Esophagus muscularis mucosa (tissue), 4 donors: ENCODE measurements around the gene DOCK2.

Source experiments
- CTCF ChIP-seq, 3 experiments: fragments of 200-600 bp in 2 of 3; fragments of 450-650 bp in 1 of 3; sonication (generic) in 2 of 3; IDR thresholded peaks; one replicate each; pipeline ENCODE4 v1.5.1; 2017 to 2019; ENCODE audit warnings: antibody characterized with exemption in 3 of 3, mild to moderate bottlenecking in 2 of 3, moderate library complexity in 1 of 3
- EP300 ChIP-seq: sonication (generic); formaldehyde crosslinking; IDR thresholded peaks from one replicate; pipeline ENCODE4 v1.6.1; 2017; ENCODE audit warnings: antibody characterized with exemption
- POLR2A ChIP-seq: fragments of 450-650 bp; IDR thresholded peaks from one replicate; pipeline ENCODE4 v1.6.1; 2017; ENCODE audit warnings: antibody characterized with exemption, moderate library complexity, mild to moderate bottlenecking, low read depth
- POLR2AphosphoS5 ChIP-seq, 2 donors: sonication (generic); formaldehyde crosslinking; IDR thresholded peaks; one replicate each; pipeline ENCODE4 v1.6.1; 2017; ENCODE audit warnings: antibody characterized with exemption in 2 of 2

GRCh38 chr5:170104710-170105109 lies 467.6 kb downstream of the DOCK2 start:
- TF ChIP-seq POLR2AphosphoS5 (IDR thresholded peaks at IDR 0.05) (no peak), CTCF (IDR thresholded peaks at IDR 0.05) (no peak), EP300 (no peak), POLR2A (no peak)
